Iris pigment epithelial cell (primary cell): Measurements from ENCODE around the gene RBM20.

Experiments
- DNase-seq: peaks from one replicate; pipeline ENCODE4 v3.0.0-alpha.2; 2011; ENCODE audit warnings: low read depth

RBM20 gene

DNA sequence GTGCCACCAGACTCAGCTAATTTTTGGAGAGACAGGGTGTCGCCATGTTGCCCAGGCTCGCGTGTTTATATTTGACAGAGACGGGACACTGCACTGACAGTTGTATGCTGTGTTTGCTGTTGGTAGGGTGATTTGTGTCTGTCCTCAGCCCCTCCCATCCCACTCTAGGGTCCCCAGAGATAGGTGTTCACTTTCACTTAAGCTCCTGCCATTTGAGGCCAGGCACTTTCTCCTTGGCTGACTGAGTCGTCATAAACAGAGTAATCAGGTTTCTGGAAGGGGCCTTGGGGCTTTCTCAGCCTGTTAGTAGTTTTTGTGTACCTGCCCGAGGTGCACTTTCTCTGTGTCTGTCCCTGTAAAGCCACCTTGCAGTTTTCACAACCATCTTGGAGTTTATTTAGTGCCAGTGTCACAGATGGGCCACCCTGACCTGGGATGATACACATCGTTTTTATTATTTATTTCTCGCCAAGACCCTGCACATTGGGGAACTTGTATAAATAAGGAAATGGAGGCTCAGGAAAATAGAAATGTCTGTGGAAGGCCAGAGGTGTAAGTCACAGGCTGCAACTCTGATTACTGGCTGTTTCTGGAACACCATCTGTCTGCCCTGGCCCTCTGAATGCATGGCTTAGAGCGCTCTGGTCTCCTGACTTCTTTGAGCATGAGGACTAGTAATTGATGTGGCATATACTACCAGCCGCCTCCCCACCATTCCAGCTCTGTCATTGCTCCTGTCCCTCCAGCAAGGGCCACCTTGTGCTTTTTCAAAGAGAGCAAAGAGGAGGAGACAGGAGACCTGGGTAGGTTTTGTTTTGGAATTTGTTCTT, 145.7 kb downstream of the RBM20 start:
- no peak for DNase-seq

- DNase-seq = no peak
Measured at GRCh38 chr10:110790913-110791506, 146.9 kb downstream of the RBM20 start.

- no peak for DNase-seq
Measured at GRCh38 chr10:110791541-110792073, 147.5 kb downstream of the RBM20 start.

DNA sequence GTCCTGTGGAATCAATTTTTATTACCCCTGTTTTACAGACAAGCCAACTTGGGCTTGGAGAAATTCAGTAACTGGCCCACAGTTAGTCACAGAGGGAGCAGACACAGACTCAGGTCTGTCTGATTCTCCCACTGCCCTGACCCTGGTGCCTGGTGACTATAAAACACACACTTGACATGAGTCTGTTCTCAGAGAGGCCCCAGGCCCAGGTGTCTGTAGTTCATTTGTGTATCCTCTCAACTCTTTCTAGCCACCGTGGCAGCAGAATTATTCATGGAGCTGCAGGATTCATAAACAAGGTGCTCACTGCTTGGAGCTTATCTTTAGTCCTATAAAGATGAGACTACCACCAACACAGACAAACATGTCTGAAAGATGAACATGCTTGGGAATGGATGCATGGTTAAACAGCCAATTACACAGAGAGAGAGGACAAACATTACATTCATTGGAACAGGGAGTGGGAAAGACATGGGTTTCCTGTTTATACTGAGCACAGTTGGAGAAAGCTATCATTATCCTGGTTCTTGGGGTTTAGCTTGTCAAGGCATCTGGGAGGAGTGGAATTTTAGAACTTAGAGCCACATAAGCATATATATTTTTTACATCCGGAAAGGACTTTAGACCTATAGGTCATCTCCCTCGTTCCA, 148.5 kb downstream of the RBM20 start:
- DNase-seq = no peak

GRCh38 chr10:110793128-110793812, 149.1 kb downstream of the RBM20 start:
- no peak for DNase-seq

- no peak for DNase-seq
Measured at GRCh38 chr10:110793886-110794285, 149.8 kb downstream of the RBM20 start.

GRCh38 chr10:110794808-110795207, 150.7 kb downstream of the RBM20 start:
- DNase-seq = no peak

GRCh38 chr10:110797416-110797815, 153.3 kb downstream of the RBM20 start:
- no peak for DNase-seq

DNA sequence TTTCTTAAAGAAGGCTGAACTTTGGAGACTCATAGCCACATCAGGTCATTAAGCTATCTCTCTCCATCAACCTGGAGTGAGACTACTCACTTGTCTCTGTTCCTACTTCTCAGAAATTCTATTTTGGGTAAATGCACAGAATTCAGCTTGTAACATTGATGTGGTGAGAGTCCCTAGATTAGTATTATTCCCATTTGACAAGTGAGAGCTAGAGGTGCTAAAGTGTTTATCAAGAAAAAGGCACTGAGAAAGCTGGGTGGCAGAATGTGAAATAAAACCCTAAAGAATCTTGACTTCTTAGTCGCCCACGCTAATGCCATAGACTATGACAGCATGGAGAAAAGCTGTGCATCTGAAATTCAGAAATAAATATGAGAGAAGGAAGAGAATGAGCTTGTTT, 154.2 kb downstream of the RBM20 start:
- DNase-seq = no peak

DNA sequence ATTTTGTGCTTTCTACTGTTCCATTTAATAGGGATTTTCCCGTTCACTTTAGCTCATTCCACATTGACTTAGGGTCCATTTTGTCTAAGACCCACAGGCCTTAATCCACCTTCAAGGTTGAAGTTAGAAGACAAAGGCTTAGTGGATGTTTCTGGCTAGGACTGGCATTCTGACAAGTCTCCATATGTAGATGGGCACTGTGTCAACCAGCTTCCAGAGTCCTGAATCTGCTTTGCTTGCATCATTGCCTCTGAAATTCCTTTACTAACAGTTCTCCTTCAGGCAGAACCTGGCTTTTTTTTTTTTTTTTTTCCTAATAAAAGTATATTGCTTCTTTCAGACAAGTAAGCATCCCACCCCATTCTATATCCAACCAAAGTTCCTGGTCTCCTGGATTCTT, 158.0 kb downstream of the RBM20 start:
- peak; percentile 71 for DNase-seq

DNA sequence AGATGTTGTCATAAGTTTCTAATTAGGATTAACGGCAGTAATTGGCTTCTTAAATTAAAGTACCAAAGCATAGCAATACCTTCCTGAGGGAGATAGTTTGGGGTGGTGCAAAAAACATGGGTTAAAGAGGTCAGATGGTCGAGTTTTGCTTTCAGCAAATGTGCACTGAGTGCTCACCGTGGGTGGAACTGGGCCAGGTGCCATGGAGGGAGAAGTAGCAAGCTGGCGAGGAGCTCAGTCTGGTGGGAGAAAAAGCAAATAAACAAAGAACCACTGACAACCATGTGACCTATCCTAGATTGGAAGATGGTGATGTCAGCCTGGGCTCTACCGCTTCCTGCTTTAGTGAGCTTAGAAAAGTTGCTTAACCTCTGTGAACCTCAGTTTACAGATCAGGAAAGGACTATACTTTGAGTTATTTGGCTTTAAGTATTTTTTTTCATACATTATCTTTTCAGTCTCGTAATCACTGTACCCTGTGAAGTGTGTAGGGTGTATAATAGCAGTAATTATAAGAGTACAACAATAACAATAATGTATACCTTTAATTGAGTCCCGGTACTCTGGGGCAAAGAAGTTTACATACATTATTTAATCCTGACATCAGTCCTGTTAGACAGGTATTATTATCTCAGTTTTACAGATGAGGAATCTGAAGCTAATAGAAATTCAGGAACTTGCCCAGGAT, 158.6 kb downstream of the RBM20 start:
- peak; percentile 97 for DNase-seq

- DNase-seq = no peak
Measured at GRCh38 chr10:110803239-110803749, 159.2 kb downstream of the RBM20 start.

- DNase-seq = peak; percentile 55
Measured at GRCh38 chr10:110803830-110804338, 159.7 kb downstream of the RBM20 start.

- DNase-seq = no peak
Measured at GRCh38 chr10:110804376-110804775, 160.2 kb downstream of the RBM20 start.

DNA sequence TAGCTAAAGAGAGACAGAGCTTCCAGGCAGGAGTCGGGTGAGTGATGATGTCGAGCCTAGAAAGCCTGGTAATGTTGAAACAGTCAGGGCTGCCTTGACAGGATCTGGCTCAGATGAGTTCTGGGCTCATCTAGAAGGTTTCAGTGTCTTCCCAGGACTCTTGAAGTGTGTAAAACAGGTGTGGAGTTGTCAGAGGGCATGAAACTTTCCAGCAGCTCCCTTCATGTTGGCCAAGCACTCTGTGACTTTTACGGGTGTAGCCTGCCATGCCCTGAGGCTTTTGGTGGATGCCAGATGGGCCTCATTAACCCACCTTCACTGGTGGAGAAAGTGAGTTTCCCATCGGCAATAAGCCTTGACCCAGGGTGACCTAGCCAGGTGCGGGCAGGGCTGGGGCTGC, 161.2 kb downstream of the RBM20 start:
- DNase-seq = no peak

- DNase-seq = no peak
Measured at GRCh38 chr10:110806335-110806734, 162.2 kb downstream of the RBM20 start.

DNA sequence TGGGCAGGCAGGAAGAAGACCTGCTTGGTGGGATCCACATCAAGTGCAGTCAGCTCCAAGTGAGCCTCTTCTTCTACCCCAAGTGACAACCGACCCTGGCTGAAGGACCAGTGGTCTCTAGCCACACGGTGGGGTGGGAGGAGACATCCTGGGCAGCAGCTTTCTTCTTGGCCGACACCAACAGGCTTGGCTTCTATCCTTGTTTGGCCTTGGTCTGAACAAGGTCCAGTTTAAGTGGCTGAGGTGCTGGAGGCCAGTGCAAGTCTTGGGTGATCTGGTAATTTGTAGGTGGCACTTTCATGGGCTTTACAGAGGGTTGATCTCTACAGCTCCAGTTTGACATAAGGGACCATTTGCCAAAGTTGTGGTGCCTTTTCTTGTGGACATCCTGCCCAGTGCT, 164.0 kb downstream of the RBM20 start:
- no peak for DNase-seq

DNA sequence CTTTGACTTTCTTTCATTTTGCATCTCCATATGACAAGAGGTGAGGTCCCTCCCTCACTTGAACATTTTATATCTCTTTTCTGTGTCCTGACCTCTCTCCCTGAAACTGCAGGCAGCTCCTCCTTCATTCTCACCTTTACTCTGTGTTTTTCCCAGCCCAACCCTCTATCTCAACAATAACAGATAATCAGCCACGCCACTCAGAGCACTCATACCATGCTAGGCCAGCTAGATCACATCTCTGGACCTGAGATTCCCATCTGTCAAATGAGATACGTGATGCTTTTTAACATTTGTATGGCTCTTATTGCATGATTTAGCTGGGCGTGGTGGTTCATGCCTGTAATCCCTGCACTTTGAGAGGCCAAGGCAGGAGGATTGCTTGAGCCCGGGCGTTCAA, 164.5 kb downstream of the RBM20 start:
- no peak for DNase-seq

DNA sequence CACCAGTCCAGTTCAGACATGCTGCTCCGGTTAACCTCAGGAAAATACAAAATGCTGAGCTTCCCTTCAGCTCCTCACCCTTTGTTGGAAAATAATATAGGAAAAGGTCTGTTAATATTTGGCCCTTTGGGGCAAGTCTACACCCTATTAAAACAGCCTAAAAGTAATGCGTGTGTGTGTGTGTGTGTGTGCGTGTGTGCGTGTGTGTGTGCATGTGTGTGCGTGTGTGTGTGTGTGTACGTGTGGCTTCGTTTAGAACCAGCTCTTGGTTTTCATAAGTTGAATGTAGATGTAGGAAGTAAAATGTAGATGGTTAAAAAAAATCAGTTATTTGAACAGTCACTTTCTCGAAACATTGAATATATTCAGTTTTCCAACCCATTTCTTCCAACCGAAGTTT, 166.5 kb downstream of the RBM20 start:
- no peak for DNase-seq

DNA sequence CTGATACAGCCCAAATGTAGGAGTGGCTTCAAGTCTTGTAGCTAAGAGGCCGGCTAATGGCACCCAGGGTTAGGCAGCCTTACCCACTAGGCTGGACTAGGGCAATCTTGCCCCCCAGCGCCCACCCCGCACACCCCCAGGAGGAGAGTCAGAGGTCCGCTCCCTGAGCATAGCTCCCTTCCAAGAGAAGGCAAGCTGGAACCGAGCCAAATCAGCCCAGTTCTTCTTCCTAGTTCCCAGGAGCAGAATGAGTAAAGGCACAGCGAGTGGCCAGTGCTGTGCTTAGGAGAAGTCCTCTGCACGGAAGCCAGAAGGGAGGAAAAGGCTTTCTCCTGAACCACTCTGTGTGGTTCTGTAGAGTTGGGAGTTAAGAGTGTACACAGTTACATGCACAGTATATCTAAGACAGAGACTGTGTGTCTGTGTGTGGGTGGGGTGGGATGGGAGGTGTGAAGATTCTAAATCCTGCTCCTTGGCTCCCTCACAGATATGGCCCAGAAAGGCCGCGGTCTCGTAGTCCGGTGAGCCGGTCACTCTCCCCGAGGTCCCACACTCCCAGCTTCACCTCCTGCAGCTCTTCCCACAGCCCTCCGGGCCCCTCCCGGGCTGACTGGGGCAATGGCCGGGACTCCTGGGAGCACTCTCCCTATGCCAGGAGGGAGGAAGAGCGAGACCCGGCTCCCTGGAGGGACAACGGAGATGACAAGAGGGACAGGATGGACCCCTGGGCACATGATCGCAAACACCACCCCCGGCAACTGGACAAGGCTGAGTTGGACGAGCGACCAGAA, 167.8 kb downstream of the RBM20 start:
- no peak for DNase-seq

GRCh38 chr10:110812583-110812982, 168.4 kb downstream of the RBM20 start:
- no peak for DNase-seq
